Activated CD8-positive, alpha-beta memory T cell treated with anti-CD3 and anti-CD28 coated beads for 48 hours (primary cell): ENCODE results near the gene IRF3.
"Not testable (repeated sequence)": the region's sequence is repeated elsewhere in the genome, so short reads cannot be mapped to it uniquely, and the experiment has no call there.

Experiments used
- DNase-seq, 3 experiments: peaks; one replicate each; pipeline ENCODE4 v3.0.0-alpha.2; 2020; ENCODE audit warnings: low read depth in 2 of 3, low spot score in 2 of 3

Gene IRF3

DNA sequence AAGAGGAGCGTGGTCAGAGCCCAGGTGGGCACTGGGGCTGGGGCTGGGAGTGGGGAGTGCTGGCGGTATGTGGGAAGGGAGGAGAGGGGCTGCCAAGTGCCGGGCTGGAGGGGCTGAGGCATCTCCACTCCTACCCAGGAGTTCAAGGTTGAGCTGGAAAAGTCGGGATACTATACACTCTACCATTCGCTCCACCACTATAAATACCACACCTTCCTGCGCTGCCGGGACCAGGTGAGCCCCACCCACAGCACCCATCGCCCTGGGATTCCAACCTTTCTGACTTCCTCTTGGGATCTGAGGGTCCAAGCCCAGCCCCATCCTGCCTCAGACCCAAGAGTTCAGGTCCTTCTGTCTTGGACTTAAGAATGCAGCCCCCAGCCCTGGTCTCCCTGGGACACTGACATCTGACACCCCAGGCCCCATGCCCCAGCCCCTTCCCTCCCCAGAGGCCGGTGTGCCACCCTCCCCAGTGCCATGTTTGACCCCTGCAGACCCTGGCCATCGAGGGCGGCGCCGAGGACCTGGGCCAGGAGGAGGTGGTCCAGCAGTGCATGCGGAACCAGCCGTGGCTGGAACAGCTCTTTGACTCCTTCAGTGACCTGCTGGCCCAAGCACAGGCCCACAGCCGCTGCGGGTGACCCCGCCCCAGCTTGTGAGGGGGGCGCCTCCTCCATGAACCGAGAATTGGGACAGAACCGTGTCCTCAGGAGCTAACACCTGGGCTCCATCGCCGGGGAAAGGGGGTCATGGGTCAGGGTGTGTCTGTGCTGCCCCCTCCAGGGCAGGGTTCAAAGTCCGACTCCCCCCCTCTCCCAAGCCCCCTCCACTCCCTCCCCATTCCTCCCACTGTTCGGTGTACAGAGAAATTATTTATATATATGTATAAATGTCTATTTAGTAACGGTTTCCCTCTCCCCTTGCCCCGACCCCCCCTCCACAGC lies 40.4 kb downstream of the IRF3 start:
- no peak for DNase-seq

GRCh38 chr19:49617860-49618259 lies 47.8 kb downstream of the IRF3 start:
- not testable (repeated sequence) for DNase-seq

DNA sequence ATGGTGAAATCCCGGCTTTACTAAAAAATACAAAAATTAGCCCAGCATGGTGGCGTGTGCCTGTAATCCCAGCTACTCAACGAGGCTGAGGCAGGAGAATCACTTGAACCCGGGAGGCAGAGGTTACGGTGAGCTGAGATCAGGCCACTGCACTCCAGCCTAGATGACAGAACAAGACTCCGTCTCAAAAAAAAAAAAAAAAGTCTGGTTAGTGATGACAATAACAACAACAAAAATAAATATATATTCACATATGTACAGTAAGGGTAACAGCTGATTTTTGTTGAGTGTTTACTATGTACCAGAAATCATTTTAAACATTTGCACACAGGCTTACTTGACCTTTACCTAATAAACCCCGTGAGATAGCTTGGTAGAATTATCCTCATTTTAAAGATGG lies 48.7 kb downstream of the IRF3 start:
- no peak for DNase-seq

DNA sequence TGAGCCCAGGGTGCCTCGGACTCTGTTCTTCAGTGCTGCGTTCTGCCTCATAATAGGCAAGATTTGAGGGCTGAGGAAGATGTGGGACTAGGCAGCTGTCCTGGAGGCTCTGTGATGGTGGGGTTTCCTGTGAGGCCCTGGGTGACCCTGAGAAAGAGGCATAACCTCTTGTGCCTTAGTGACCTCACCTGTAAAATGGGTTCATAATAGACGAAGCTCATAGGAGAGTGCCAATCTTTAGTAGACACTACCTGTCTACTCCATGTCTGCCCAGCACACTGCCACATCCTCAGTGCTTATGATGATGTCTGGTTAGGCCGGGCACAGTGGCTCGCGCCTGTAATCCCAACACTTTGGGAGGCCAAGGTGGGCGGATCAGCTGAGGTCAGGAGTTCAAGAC lies 49.1 kb downstream of the IRF3 start:
- no peak for DNase-seq

DNA sequence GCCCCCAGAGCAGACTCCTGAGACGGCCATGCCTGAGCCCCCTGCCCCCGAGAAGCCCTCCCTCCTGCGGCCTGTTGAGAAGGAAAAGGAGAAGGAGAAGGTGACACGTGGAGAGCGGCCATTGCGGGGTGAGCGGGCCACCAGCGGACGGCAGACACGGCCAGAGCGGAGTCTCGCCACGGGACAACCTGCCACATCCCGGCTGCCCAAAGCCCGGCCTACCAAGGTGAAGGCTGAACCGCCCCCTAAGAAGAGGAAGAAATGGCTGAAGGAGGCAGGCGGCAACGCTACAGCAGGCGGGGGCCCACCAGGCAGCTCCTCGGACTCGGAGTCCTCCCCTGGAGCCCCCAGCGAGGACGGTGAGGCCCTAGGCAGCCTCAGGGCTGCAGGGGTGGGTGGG lies 49.8 kb downstream of the IRF3 start:
- no peak for DNase-seq

- DNase-seq = peak in 1 of 3 experiments; percentile 23
These were observed 51.4 kb downstream of the IRF3 start for GRCh38 chr19:49614096-49614833.

GRCh38 chr19:49613374-49613773 lies 52.3 kb downstream of the IRF3 start:
- no peak for DNase-seq
